Trophoblast cell (in vitro differentiated cells and primary cell): ENCODE results near the gene METTL17.

Experiments
- DNase-seq, 2 donors: peaks; one replicate each; pipeline ENCODE4 v3.0.0-alpha.2; 2016
- H2AFZ ChIP-seq: 2 replicates; pipeline ENCODE4 v1.6.1; 2013; ENCODE audit warnings: low read length, moderate library complexity, mild to moderate bottlenecking; ENCODE audit not compliant: insufficient read depth, poor library complexity
- H2AK5ac ChIP-seq: 2 replicates; pipeline ENCODE4 v1.6.1; 2013; ENCODE audit warnings: mild to moderate bottlenecking, low read length
- H2BK120ac ChIP-seq: 2 replicates; pipeline ENCODE4 v1.6.1; 2013; ENCODE audit warnings: low read length, mild to moderate bottlenecking, moderate library complexity; ENCODE audit not compliant: insufficient read depth, poor library complexity
- H2BK12ac ChIP-seq: 2 replicates; pipeline ENCODE4 v1.6.1; 2013; ENCODE audit warnings: mild to moderate bottlenecking, low read length, moderate library complexity
- H2BK5ac ChIP-seq: 2 replicates; pipeline ENCODE4 v1.6.1; 2013; ENCODE audit warnings: low read length, low read depth, moderate library complexity, mild to moderate bottlenecking; ENCODE audit not compliant: poor library complexity
- H3K14ac ChIP-seq: 2 replicates; pipeline ENCODE4 v1.6.1; 2013; ENCODE audit warnings: mild to moderate bottlenecking, low read length
- H3K18ac ChIP-seq: 2 replicates; pipeline ENCODE4 v1.6.1; 2013; ENCODE audit warnings: mild to moderate bottlenecking, low read length
- H3K23ac ChIP-seq: 2 replicates; pipeline ENCODE4 v1.6.1; 2013; ENCODE audit warnings: low read length
- H3K27ac ChIP-seq: 2 replicates; pipeline ENCODE4 v1.5.1; 2013; ENCODE audit warnings: low read depth, mild to moderate bottlenecking, inconsistent platforms, low read length, moderate library complexity
- H3K27me3 ChIP-seq: 2 replicates; pipeline ENCODE4 v1.6.1; 2013; ENCODE audit warnings: inconsistent platforms, mild to moderate bottlenecking, low read length, moderate library complexity; ENCODE audit not compliant: insufficient read depth
- H3K36me3 ChIP-seq, 2 experiments: 1 replicate in 1 of 2; 2 replicates in 1 of 2; pipeline ENCODE4 v1.6.1; 2013; ENCODE audit warnings: low read length in 2 of 2, mild to moderate bottlenecking in 2 of 2, moderate library complexity in 1 of 2; ENCODE audit not compliant: insufficient read depth in 2 of 2, control insufficient read depth in 1 of 2
- H3K4ac ChIP-seq: 2 replicates; pipeline ENCODE4 v1.6.1; 2013; ENCODE audit warnings: low read depth, mild to moderate bottlenecking, low read length, moderate library complexity
- H3K4me1 ChIP-seq, 2 experiments: 1 replicate in 1 of 2; 2 replicates in 1 of 2; pipeline ENCODE4 v1.6.1; 2013; ENCODE audit warnings: low read length in 2 of 2, mild to moderate bottlenecking in 2 of 2, moderate library complexity in 1 of 2; ENCODE audit not compliant: insufficient read depth in 2 of 2, control insufficient read depth in 1 of 2
- H3K4me2 ChIP-seq: 2 replicates; pipeline ENCODE4 v1.6.1; 2013; ENCODE audit warnings: inconsistent platforms, mild to moderate bottlenecking, low read length, moderate library complexity
- H3K4me3 ChIP-seq: 2 replicates; pipeline ENCODE4 v1.5.1; 2013; ENCODE audit warnings: mild to moderate bottlenecking, low read depth, low read length, inconsistent platforms
- H3K79me1 ChIP-seq: one replicate; pipeline ENCODE4 v1.6.1; 2013; ENCODE audit warnings: low read length
- H3K79me2 ChIP-seq: 2 replicates; pipeline ENCODE4 v1.6.1; 2013; ENCODE audit warnings: low read length, mild to moderate bottlenecking; ENCODE audit not compliant: control insufficient read depth, insufficient read depth, poor library complexity
- H3K9ac ChIP-seq: 2 replicates; pipeline ENCODE4 v1.6.1; 2013; ENCODE audit warnings: mild to moderate bottlenecking, low read length
- H3K9me3 ChIP-seq: 2 replicates; pipeline ENCODE4 v1.6.1; 2013; ENCODE audit warnings: low read depth, mild to moderate bottlenecking, control low read depth, inconsistent platforms, low read length; ENCODE audit not compliant: insufficient read depth
- H4K12ac ChIP-seq: 2 replicates; pipeline ENCODE4 v1.6.1; 2013; ENCODE audit warnings: low read depth, mild to moderate bottlenecking, low read length, moderate library complexity
- H4K8ac ChIP-seq: 2 replicates; pipeline ENCODE4 v1.6.1; 2013; ENCODE audit warnings: low read depth, mild to moderate bottlenecking, low read length, moderate library complexity
- H4K91ac ChIP-seq: one replicate; pipeline ENCODE4 v1.6.1; 2013; ENCODE audit warnings: low read depth, mild to moderate bottlenecking, low read length, moderate library complexity
- WGBS: extraction: QIAGEN DNeasy Blood & Tissue Kit; methylation state at CpG from one replicate; pipeline ENCODE4 v1.1.7; 2013; ENCODE audit warnings: missing lambda C conversion rate; ENCODE audit not compliant: insufficient read length, insufficient coverage; ENCODE audit errors: extremely low coverage; 5-methylcytosine and 5-hydroxymethylcytosine counted together

METTL17 gene

DNA sequence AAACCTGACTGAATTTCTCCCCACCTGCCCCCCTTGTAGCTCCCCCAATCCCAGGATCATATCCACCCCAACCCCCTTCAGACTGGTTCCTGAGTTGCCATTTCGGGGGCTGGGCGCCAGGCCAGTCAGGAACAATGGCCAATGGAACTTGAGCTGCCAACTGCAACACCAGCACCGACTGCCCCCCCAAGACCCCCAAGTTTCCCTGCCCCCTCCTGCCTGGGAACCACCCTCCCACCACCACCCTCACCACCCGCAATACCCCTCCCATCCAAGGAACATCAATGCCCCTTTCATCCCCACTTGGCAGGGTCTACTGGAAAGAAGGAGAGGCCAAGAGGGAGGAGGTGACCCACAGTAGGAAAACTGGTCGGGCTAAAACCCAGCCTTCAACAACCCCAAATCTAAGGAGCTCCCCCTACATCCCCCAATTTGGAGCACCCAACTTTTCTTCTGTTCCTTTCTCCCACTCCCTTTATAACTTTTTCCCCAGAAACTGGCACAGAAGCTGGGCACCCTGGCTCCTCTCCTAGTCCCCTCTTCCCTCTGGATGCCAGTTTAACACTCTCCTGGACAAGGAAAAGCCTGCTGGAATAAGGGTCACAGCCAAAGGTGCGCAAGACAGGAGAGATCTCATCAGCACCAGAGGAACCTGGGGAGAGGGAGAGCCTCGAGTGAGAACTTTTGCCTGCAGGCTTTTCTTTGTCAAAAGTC is 36.7 kb downstream of the METTL17 start:
- Histone ChIP-seq H2BK12ac (no peak overlapping the region), H3K9me3 (no peaks in the 10 kb centered on the region), H3K4me1 (peaks cover 24 to 25% of the 10 kb centered on the region in 2 experiments), H2BK120ac (no peak overlapping the region), H3K79me1 (peaks cover 9% of the 10 kb centered on the region), H3K79me2 (peaks cover 6% of the 10 kb centered on the region), H2BK5ac (no peak overlapping the region), H3K9ac (no peak overlapping the region), H4K91ac (peak overlapping the region; percentile 48), H4K8ac (no peak overlapping the region), H2AFZ (peak overlapping the region; percentile 11), H3K36me3 (no peaks in the 10 kb centered on the region), H3K18ac (no peak overlapping the region), H2AK5ac (no peak overlapping the region), H3K27ac (no peak overlapping the region), H3K27me3 (no peaks in the 10 kb centered on the region), H3K4ac (no peak overlapping the region), H3K4me3 (no peak overlapping the region), H4K12ac (no peak overlapping the region), H3K4me2 (no peak overlapping the region), H3K14ac (no peak overlapping the region), H3K23ac (no peak overlapping the region)
- no peak for DNase-seq
- WGBS = no CpG with 5 or more reads among the region's 7 CpGs

DNA sequence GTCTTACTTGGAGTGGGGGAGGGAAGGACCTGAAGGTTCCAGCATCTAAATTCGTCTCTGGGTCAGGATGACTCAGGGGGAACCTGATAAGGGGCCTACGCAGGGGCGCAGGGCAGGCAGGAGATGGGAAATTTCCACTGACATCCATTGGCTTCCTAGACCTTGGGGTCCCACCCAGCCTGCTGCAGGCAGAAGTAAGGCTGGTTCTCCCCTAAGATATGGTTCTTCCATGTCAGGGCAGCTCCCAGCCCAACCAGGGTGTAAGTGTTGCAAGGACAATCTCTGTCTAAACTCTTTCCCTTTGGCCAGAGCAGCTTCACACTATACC is 37.2 kb downstream of the METTL17 start:
- H3K18ac ChIP-seq = no peak overlapping the region
- no peaks in the 10 kb centered on the region for H3K36me3 ChIP-seq
- no peak overlapping the region for H3K4me3 ChIP-seq
- H3K27me3 ChIP-seq = no peaks in the 10 kb centered on the region
- H3K79me2 ChIP-seq = peaks cover 6% of the 10 kb centered on the region
- H4K8ac ChIP-seq = no peak overlapping the region
- DNase-seq = no peak
- H4K91ac ChIP-seq = no peak overlapping the region
- no peak overlapping the region for H2BK120ac ChIP-seq
- no CpG with 5 or more reads among the region's 3 CpGs for WGBS
- H3K4me2 ChIP-seq = no peak overlapping the region
- H3K9me3 ChIP-seq = peaks cover 2% of the 10 kb centered on the region
- no peak overlapping the region for H3K27ac ChIP-seq
- peaks cover 9% of the 10 kb centered on the region for H3K79me1 ChIP-seq
- H2BK12ac ChIP-seq = no peak overlapping the region
- no peak overlapping the region for H3K14ac ChIP-seq
- H2BK5ac ChIP-seq = no peak overlapping the region
- H2AK5ac ChIP-seq = no peak overlapping the region
- no peak overlapping the region for H3K4ac ChIP-seq
- no peak overlapping the region for H3K9ac ChIP-seq
- H3K4me1 ChIP-seq = peaks cover 23 to 24% of the 10 kb centered on the region in 2 experiments
- H2AFZ ChIP-seq = no peak overlapping the region
- H4K12ac ChIP-seq = no peak overlapping the region
- H3K23ac ChIP-seq = no peak overlapping the region

GRCh38 chr14:21029917-21030316 is 40.1 kb downstream of the METTL17 start, which contains the start of gene TPPP2:
TSS of gene TPPP2 (plus strand) at chr14:21030217. CDS start at chr14:21030582, 365 bp downstream.
- Histone ChIP-seq H3K79me1 (peaks cover 5% of the 10 kb centered on the region), H3K27me3 (no peaks in the 10 kb centered on the region), H2BK12ac (no peak within 1 kb of the TSS), H2BK120ac (no peak within 1 kb of the TSS), H3K4me1 (peaks cover 16 to 17% of the 10 kb centered on the region in 2 experiments), H3K79me2 (peaks cover 2% of the 10 kb centered on the region), H2AK5ac (no peak within 1 kb of the TSS), H4K91ac (no peak within 1 kb of the TSS), H3K4ac (no peak within 1 kb of the TSS), H3K9ac (no peak within 1 kb of the TSS), H3K14ac (no peak within 1 kb of the TSS), H3K9me3 (peaks cover 2% of the 10 kb centered on the region), H3K36me3 (no peaks in the 10 kb centered on the region), H2AFZ (no peak within 1 kb of the TSS), H3K18ac (no peak within 1 kb of the TSS), H3K4me2 (no peak within 1 kb of the TSS), H4K8ac (no peak within 1 kb of the TSS), H2BK5ac (no peak within 1 kb of the TSS), H3K23ac (no peak within 1 kb of the TSS), H4K12ac (no peak within 1 kb of the TSS), H3K27ac (no peak within 1 kb of the TSS), H3K4me3 (no peak within 1 kb of the TSS)
- no peak for DNase-seq
- no CpG with 5 or more reads among the region's 5 CpGs for WGBS

GRCh38 chr14:21030531-21030930 is 40.8 kb downstream of the METTL17 start:
- no peak overlapping the region for H3K27ac ChIP-seq
- no peak overlapping the region for H3K9ac ChIP-seq
- H4K8ac ChIP-seq = no peak overlapping the region
- peaks cover 13 to 14% of the 10 kb centered on the region in 2 experiments for H3K4me1 ChIP-seq
- no peak overlapping the region for H3K4me3 ChIP-seq
- no peak overlapping the region for H2BK5ac ChIP-seq
- H3K79me1 ChIP-seq = peaks cover under 1% of the 10 kb centered on the region
- H2BK12ac ChIP-seq = no peak overlapping the region
- no peaks in the 10 kb centered on the region for H3K27me3 ChIP-seq
- no CpG with 5 or more reads among the region's 12 CpGs for WGBS
- no peaks in the 10 kb centered on the region for H3K36me3 ChIP-seq
- H3K14ac ChIP-seq = no peak overlapping the region
- H3K79me2 ChIP-seq = no peaks in the 10 kb centered on the region
- DNase-seq = no peak
- no peak overlapping the region for H3K23ac ChIP-seq
- no peak overlapping the region for H4K12ac ChIP-seq
- no peak overlapping the region for H2BK120ac ChIP-seq
- peaks cover 2% of the 10 kb centered on the region for H3K9me3 ChIP-seq
- no peak overlapping the region for H3K4ac ChIP-seq
- H2AK5ac ChIP-seq = no peak overlapping the region
- no peak overlapping the region for H3K4me2 ChIP-seq
- no peak overlapping the region for H3K18ac ChIP-seq
- no peak overlapping the region for H2AFZ ChIP-seq
- H4K91ac ChIP-seq = no peak overlapping the region
